ENCODE data around the gene FURIN.
"Not testable (repeated sequence)": the region's sequence is repeated elsewhere in the genome, so short reads cannot be mapped to it uniquely, and the experiment has no call there.

Gene FURIN

GRCh38 chr15:90883526-90883975 is 15.2 kb downstream of the FURIN start:
- no peak for DNase-seq

GRCh38 chr15:90883976-90884718 is 15.8 kb downstream of the FURIN start, which contains the start of gene FES:
FES (plus strand) TSS chr15:90884504; CDS start chr15:90885046, 542 bp downstream.
- DNase-seq, result no peak

GRCh38 chr15:90884719-90885431 is 16.5 kb downstream of the FURIN start:
- DNase-seq, result no peak

GRCh38 chr15:90885432-90886290 is 17.3 kb downstream of the FURIN start:
- peak; percentile 47 to 77 (median 62) for DNase-seq

- DNase-seq, result no peak
Measured at GRCh38 chr15:90886291-90886614, 17.9 kb downstream of the FURIN start.

- DNase-seq, result no peak
Measured at GRCh38 chr15:90887037-90887481, 18.7 kb downstream of the FURIN start.

DNA sequence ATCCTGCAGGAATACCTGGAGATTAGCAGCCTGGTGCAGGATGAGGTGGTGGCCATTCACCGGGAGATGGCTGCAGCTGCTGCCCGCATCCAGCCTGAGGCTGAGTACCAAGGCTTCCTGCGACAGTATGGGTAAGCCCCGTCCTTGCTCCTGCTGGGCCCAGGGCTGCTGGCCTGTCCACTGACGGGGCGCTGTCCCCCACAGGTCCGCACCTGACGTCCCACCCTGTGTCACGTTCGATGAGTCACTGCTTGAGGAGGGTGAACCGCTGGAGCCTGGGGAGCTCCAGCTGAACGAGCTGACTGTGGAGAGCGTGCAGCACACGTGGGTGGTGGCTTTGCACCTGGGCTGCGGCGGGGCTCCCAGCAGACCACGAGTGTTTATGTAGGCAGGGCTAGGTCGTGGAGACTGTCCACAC is 20.9 kb downstream of the FURIN start:
- DNase-seq, result peak in 2 of 5 experiments; percentile 52 to 54

- no peak for DNase-seq
Measured at GRCh38 chr15:90889736-90890456, 21.5 kb downstream of the FURIN start.

DNA sequence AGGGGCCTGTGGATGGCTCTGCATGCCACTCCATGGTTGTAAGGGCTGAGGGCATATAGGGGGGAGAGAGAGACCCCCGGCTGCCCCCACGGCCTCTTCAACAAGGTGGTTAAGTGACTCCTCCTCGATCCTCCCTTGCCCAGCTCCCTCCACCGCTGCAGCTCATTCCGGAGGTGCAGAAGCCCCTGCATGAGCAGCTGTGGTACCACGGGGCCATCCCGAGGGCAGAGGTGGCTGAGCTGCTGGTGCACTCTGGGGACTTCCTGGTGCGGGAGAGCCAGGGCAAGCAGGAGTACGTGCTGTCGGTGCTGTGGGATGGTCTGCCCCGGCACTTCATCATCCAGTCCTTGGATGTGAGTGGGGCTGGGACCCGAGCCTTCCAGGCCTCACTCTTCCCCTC is 22.5 kb downstream of the FURIN start:
- DNase-seq, result no peak

DNA sequence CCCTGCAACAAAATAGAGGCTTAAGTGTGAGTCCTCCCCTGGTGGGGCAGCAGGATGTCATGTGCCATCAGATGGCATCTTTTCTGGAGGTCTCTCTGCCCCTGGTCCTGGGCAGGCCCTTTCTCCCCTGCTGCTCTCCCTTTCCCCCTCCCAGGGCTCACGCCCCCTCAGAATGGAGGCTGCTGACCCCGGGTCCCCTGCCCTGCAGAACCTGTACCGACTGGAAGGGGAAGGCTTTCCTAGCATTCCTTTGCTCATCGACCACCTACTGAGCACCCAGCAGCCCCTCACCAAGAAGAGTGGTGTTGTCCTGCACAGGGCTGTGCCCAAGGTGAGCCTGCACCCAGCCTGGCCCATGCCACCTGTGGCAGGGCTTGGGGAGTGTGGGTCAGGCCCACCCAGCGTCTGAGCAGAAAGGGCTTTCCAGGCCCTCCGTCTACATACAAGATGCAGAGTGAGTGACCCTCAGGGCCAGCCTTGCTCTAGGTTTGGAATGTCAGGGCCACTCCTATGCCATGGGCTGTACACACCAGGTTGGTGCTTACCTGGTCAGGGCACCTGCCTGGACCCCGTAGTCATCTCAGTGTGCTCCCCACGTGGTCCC is 23.1 kb downstream of the FURIN start:
- no peak for DNase-seq

DNA sequence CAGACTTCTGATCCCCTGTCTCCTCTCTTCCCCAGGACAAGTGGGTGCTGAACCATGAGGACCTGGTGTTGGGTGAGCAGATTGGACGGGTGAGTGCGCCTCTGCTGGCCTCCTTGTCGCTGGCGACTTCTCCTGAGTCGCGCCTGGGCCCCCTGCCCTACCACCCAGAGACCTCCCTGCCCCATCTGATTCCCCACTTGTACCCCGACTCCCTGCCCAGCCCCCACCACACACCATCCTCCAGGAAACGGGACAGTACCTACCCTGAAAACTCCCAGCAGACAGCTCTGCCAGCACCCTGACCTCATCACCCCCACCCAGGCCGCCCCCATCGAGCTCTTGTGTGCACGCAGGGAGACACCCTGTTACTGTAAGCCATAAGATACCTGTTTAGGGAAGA is 23.6 kb downstream of the FURIN start:
- DNase-seq, result no peak

DNA sequence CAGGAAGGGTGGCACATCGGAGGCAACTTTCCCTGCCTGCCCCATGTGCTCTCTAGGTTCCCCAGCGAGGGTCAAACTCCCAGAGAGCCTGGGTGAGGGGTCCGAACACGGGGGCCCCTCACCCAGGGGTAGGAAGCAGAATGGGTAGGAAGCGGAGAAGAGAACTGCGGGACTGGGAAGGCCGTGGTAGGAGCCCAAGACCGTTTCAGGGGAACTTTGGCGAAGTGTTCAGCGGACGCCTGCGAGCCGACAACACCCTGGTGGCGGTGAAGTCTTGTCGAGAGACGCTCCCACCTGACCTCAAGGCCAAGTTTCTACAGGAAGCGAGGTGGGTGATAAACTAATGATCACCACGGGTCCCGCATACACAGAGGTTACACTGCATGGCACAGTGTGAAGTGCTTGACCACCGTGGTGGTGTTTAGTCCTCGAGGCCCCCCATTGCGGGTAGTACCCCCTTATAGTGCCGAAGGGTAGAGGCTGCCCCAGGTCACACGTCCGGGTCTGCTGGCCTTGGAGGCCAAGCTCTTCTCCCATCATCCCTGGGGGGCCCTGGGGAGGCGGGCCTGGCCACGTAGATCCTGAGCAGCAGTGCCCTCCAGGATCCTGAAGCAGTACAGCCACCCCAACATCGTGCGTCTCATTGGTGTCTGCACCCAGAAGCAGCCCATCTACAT is 24.2 kb downstream of the FURIN start:
- no peak for DNase-seq

GRCh38 chr15:90893175-90894090 is 25.0 kb downstream of the FURIN start:
- DNase-seq, result no peak

DNA sequence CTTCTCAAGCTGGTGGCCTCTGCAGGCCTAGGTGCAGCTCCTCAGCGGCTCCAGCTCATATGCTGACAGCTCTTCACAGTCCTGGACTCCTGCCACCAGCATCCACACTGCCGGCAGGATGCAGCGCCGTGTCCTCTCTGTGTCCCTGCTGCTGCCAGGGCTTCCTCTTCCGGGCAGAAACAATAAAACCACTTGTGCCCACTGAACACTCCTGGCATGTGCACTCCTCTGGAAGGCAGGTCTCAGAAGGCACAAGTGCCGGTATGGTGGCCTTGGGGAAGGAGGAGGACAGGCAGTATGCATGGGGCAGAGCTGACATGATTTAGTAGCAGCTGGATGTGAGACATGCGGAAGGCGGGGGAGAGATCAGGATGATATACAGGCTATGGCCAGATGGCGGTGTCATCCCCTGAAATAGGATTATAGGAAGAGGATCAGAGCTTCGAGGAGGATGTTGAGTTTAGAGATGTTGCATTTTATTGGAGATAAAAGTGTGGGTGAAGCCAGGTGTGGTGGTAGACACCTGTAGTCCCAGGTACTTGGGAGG is 27.3 kb downstream of the FURIN start:
- no peak for DNase-seq

DNA sequence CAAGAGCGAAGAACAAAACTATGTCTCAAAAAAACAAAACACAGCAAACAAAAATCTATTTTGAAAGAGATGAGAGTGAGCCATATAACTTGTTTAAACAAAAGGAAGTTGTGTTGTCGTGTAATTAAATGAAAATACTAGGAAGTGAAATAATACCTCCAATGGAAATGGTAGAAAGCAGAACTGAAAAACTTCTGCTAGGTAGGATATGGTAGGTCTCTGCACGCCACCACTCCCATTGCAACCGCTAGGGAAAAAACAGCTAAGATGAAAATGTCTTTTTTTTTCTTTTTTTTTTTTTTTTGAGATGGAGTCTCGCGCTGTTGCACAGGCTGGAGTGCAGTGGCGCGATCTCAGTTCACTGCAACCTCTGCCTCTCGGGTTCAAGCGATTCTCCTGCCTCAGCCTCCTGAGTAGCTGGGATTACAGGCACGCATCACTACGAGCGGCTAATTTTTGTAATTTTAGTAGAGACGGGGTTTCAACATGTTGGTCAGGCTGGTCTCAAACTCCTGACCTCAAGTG is 28.8 kb downstream of the FURIN start:
- DNase-seq, result not testable (repeated sequence)

DNA sequence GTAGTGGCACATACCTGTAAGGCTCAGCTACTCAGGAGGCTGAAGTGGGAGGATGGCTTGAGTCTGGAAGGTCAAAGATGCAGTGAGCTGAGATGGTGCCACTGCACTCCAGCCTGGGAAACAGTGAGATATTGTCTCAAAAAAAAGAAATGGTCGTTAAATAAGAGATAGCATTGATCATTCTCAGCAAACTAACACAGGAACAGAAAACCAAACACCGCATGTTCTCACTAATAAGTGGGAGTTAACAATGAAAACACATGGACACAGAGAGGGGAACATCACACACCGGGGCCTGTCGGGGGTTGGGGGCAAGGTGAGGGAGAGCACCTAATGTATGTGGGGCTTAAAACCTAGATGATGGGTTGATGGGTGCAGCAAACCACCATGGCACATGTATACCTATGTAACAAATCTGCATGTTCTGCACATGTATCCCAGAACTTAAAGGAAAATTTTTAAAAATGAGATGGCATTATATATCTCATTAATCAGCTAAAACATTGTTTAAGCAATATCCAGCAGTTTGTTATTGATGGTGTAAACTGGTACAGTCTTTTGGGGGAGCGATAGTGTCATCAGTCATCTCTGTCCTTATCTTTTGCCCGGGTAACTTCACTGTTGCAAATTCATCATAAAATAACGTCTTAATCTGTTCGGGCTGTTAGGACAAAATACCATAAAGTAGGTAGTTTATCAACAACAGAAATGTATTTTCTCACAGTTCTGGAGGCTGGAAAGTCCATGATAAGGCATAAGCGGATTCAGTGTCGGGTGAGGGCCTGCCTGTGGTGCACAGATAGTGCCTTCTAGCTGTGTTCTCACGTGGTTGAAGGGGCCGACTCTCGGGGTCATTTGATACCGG is 33.0 kb downstream of the FURIN start:
- DNase-seq, result no peak

GRCh38 chr15:90902040-90902839 is 33.9 kb downstream of the FURIN start:
- DNase-seq, result peak; percentile 49 to 82 (median 58)

Measured in T-helper 2 cell (primary cell).